ENCODE measurements around the gene GPATCH11.

GPATCH11 gene

GRCh38 chr2:37102588-37102987 lies 18.3 kb downstream of the GPATCH11 start:
- no peak overlapping the region for H3K27ac ChIP-seq

GRCh38 chr2:37104178-37104577 lies 19.9 kb downstream of the GPATCH11 start:
- H3K4me3 ChIP-seq: no peak overlapping the region
- no peak overlapping the region for H3K27ac ChIP-seq

More at GRCh38 chr2:37102588-37102987, 18.3 kb downstream of the GPATCH11 start:
- no peak overlapping the region for H3K4me3 ChIP-seq

GRCh38 chr2:37105150-37105549 lies 20.8 kb downstream of the GPATCH11 start:
- Histone ChIP-seq H3K4me3 (no peak overlapping the region), H3K27ac (no peak overlapping the region)

- H3K27ac ChIP-seq: no peak overlapping the region
- H3K4me3 ChIP-seq: no peak overlapping the region
Observed at GRCh38 chr2:37109523-37109922, 25.2 kb downstream of the GPATCH11 start.

GRCh38 chr2:37110306-37111212 lies 26.2 kb downstream of the GPATCH11 start:
- Histone ChIP-seq H3K27ac (no peak overlapping the region), H3K4me3 (no peak overlapping the region)

GRCh38 chr2:37111958-37112357 lies 27.6 kb downstream of the GPATCH11 start:
- H3K27ac ChIP-seq: no peak overlapping the region
- no peak overlapping the region for H3K4me3 ChIP-seq

- H3K4me3 ChIP-seq: no peak overlapping the region
- H3K27ac ChIP-seq: no peak overlapping the region
Observed at GRCh38 chr2:37117566-37117965, 33.2 kb downstream of the GPATCH11 start.

- Histone ChIP-seq H3K27ac (no peak overlapping the region), H3K4me3 (no peak overlapping the region)
Observed at GRCh38 chr2:37119157-37119556, 34.8 kb downstream of the GPATCH11 start.

- Histone ChIP-seq H3K27ac (no peak overlapping the region), H3K4me3 (no peak overlapping the region)
Observed at GRCh38 chr2:37125416-37125815, 41.1 kb downstream of the GPATCH11 start.

GRCh38 chr2:37132914-37133313 lies 48.6 kb downstream of the GPATCH11 start:
- no peak overlapping the region for H3K27ac ChIP-seq
- no peak overlapping the region for H3K4me3 ChIP-seq

- Histone ChIP-seq H3K27ac (no peak overlapping the region), H3K4me3 (no peak overlapping the region)
Observed at GRCh38 chr2:37142546-37142945, 58.2 kb downstream of the GPATCH11 start.

- H3K27ac ChIP-seq: no peak overlapping the region
- no peak overlapping the region for H3K4me3 ChIP-seq
Observed at GRCh38 chr2:37143974-37144373, 59.7 kb downstream of the GPATCH11 start.

- H3K27ac ChIP-seq: no peak overlapping the region
Observed at GRCh38 chr2:37146062-37146461, 61.7 kb downstream of the GPATCH11 start.

GRCh38 chr2:37148325-37148724 lies 64.0 kb downstream of the GPATCH11 start:
- H3K4me3 ChIP-seq: no peak overlapping the region
- H3K27ac ChIP-seq: no peak overlapping the region

More at GRCh38 chr2:37146062-37146461, 61.7 kb downstream of the GPATCH11 start:
- H3K4me3 ChIP-seq: no peak overlapping the region

All from skin epidermis (tissue), 12 donors.